ENCODE measurements around the gene NUTM1.
"Not testable (repeated sequence)": the region's sequence is repeated elsewhere in the genome, so short reads cannot be mapped to it uniquely, and the experiment has no call there.

The NUTM1 gene

GRCh38 chr15:34376856-34377255 lies 33.7 kb downstream of the NUTM1 start:
- Histone ChIP-seq H3K36me3 (replicated peaks; ENCODE audit: low read depth, low read length) (peaks cover 5% of the 10 kb centered on the region), H3K4me3 (ENCODE audit: low read length) (no peak overlapping the region), H2AFZ (ENCODE audit: low read depth, low read length) (no peak overlapping the region), H3K4me2 (ENCODE audit: low read length) (no peak overlapping the region), H3K27me3 (ENCODE audit: low read depth, low read length) (no peaks in the 10 kb centered on the region), H3K4me1 (ENCODE audit: low read length) (no peaks in the 10 kb centered on the region), H3K79me2 (ENCODE audit: low read length) (no peaks in the 10 kb centered on the region), H4K20me1 (ENCODE audit: insufficient read depth, low read length) (no peaks in the 10 kb centered on the region), H3K9me3 (ENCODE audit: insufficient read depth, low read length) (no peaks in the 10 kb centered on the region), H3K9ac (ENCODE audit: low read length) (no peak overlapping the region), H3K27ac (ENCODE audit: low read length) (no peak overlapping the region)
- TF ChIP-seq EZH2phosphoT487 (IDR thresholded peaks at IDR 0.05; ENCODE audit: low read depth) (no peak), CTCF (IDR thresholded peaks at IDR 0.05; ENCODE audit: low read depth, low read length) (no peak)

- not testable (repeated sequence) for H2AFZ ChIP-seq (ENCODE audit: low read depth, low read length); H3K4me3 ChIP-seq (ENCODE audit: low read length); H3K27me3 ChIP-seq (ENCODE audit: low read depth, low read length)
Observed at GRCh38 chr15:34380491-34380890, 37.4 kb downstream of the NUTM1 start.

GRCh38 chr15:34381829-34382521 lies 38.9 kb downstream of the NUTM1 start:
- H4K20me1 ChIP-seq (ENCODE audit: insufficient read depth, low read length); H3K27me3 ChIP-seq (ENCODE audit: low read depth, low read length); H3K4me3 ChIP-seq (ENCODE audit: low read length); H3K79me2 ChIP-seq (ENCODE audit: low read length); H3K27ac ChIP-seq (ENCODE audit: low read length); H3K4me2 ChIP-seq (ENCODE audit: low read length); H3K9ac ChIP-seq (ENCODE audit: low read length); H3K36me3 ChIP-seq (replicated peaks; ENCODE audit: low read depth, low read length); H3K4me1 ChIP-seq (ENCODE audit: low read length); H3K9me3 ChIP-seq (ENCODE audit: insufficient read depth, low read length); H2AFZ ChIP-seq (ENCODE audit: low read depth, low read length): not testable (repeated sequence)

More at GRCh38 chr15:34380491-34380890, 37.4 kb downstream of the NUTM1 start:
- H3K4me1 ChIP-seq (ENCODE audit: low read length); H3K79me2 ChIP-seq (ENCODE audit: low read length); H4K20me1 ChIP-seq (ENCODE audit: insufficient read depth, low read length); H3K4me2 ChIP-seq (ENCODE audit: low read length); H3K27ac ChIP-seq (ENCODE audit: low read length); H3K36me3 ChIP-seq (replicated peaks; ENCODE audit: low read depth, low read length); H3K9me3 ChIP-seq (ENCODE audit: insufficient read depth, low read length); H3K9ac ChIP-seq (ENCODE audit: low read length): not testable (repeated sequence)

- H4K20me1 ChIP-seq (ENCODE audit: insufficient read depth, low read length); H3K4me2 ChIP-seq (ENCODE audit: low read length); H3K36me3 ChIP-seq (replicated peaks; ENCODE audit: low read depth, low read length); H3K4me3 ChIP-seq (ENCODE audit: low read length); H3K27me3 ChIP-seq (ENCODE audit: low read depth, low read length); H2AFZ ChIP-seq (ENCODE audit: low read depth, low read length); H3K79me2 ChIP-seq (ENCODE audit: low read length); H3K9ac ChIP-seq (ENCODE audit: low read length); H3K4me1 ChIP-seq (ENCODE audit: low read length); H3K27ac ChIP-seq (ENCODE audit: low read length); H3K9me3 ChIP-seq (ENCODE audit: insufficient read depth, low read length): not testable (repeated sequence)
Observed at GRCh38 chr15:34389594-34390086, 46.5 kb downstream of the NUTM1 start.

- H3K27ac ChIP-seq (ENCODE audit: low read length); H3K9ac ChIP-seq (ENCODE audit: low read length); H3K79me2 ChIP-seq (ENCODE audit: low read length); H4K20me1 ChIP-seq (ENCODE audit: insufficient read depth, low read length); H3K4me2 ChIP-seq (ENCODE audit: low read length); H3K27me3 ChIP-seq (ENCODE audit: low read depth, low read length); H3K4me3 ChIP-seq (ENCODE audit: low read length); H3K4me1 ChIP-seq (ENCODE audit: low read length); H2AFZ ChIP-seq (ENCODE audit: low read depth, low read length); H3K36me3 ChIP-seq (replicated peaks; ENCODE audit: low read depth, low read length); H3K9me3 ChIP-seq (ENCODE audit: insufficient read depth, low read length): not testable (repeated sequence)
Observed at GRCh38 chr15:34392981-34393380, 49.9 kb downstream of the NUTM1 start.

GRCh38 chr15:34397637-34398259 lies 54.6 kb downstream of the NUTM1 start:
- not testable (repeated sequence) for H2AFZ ChIP-seq (ENCODE audit: low read depth, low read length); H3K4me3 ChIP-seq (ENCODE audit: low read length); H3K4me2 ChIP-seq (ENCODE audit: low read length); H3K4me1 ChIP-seq (ENCODE audit: low read length); H3K9ac ChIP-seq (ENCODE audit: low read length); H3K27ac ChIP-seq (ENCODE audit: low read length); H4K20me1 ChIP-seq (ENCODE audit: insufficient read depth, low read length); H3K36me3 ChIP-seq (replicated peaks; ENCODE audit: low read depth, low read length); H3K79me2 ChIP-seq (ENCODE audit: low read length); H3K27me3 ChIP-seq (ENCODE audit: low read depth, low read length); H3K9me3 ChIP-seq (ENCODE audit: insufficient read depth, low read length)

GRCh38 chr15:34403160-34403598 lies 60.1 kb downstream of the NUTM1 start:
- not testable (repeated sequence) for H3K79me2 ChIP-seq (ENCODE audit: low read length); H4K20me1 ChIP-seq (ENCODE audit: insufficient read depth, low read length); H3K4me2 ChIP-seq (ENCODE audit: low read length); H3K27ac ChIP-seq (ENCODE audit: low read length); H2AFZ ChIP-seq (ENCODE audit: low read depth, low read length); H3K9ac ChIP-seq (ENCODE audit: low read length); H3K36me3 ChIP-seq (replicated peaks; ENCODE audit: low read depth, low read length); H3K9me3 ChIP-seq (ENCODE audit: insufficient read depth, low read length); H3K4me1 ChIP-seq (ENCODE audit: low read length); H3K4me3 ChIP-seq (ENCODE audit: low read length); H3K27me3 ChIP-seq (ENCODE audit: low read depth, low read length)

GRCh38 chr15:34403899-34404298 lies 60.8 kb downstream of the NUTM1 start:
- not testable (repeated sequence) for H4K20me1 ChIP-seq (ENCODE audit: insufficient read depth, low read length); H3K79me2 ChIP-seq (ENCODE audit: low read length); H3K4me1 ChIP-seq (ENCODE audit: low read length); H2AFZ ChIP-seq (ENCODE audit: low read depth, low read length); H3K27me3 ChIP-seq (ENCODE audit: low read depth, low read length); H3K4me2 ChIP-seq (ENCODE audit: low read length); H3K27ac ChIP-seq (ENCODE audit: low read length); H3K36me3 ChIP-seq (replicated peaks; ENCODE audit: low read depth, low read length); H3K9ac ChIP-seq (ENCODE audit: low read length); H3K4me3 ChIP-seq (ENCODE audit: low read length); H3K9me3 ChIP-seq (ENCODE audit: insufficient read depth, low read length)

All from OCI-LY3 (cell line).